ENCODE data around the gene USP3. TPM values are rescaled to one million over a fixed set of nuclear protein-coding genes. Genes with fewer than 3 reads are reported as not detected.
"Not testable (repeated sequence)": the region's sequence is repeated elsewhere in the genome, so short reads cannot be mapped to it uniquely, and the experiment has no call there.

The USP3 gene
- total RNA-seq, 2 donors from 2014 or later: 44.2 to 45.8 TPM

DNA sequence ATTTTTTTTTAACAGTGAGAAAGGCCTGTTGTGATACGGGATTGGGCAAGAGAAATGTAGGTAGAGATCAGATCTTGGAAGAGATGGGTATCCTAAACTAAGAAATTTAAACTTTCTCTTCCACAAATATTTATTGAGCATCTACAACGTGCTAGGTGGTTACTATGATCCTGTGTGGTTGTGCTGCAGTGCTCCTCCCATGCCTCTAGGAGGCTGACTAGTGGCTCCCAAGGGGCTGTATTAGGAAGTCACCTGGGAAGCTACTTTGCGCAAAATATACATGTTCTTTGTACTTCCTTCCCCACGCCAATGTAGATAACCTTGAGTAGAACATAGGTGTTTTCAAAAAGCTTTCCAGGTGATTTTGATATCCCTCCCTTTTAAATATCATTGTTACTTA, 27.2 kb downstream of the USP3 start:
- DNase-seq (ENCODE audit: low spot score): no peak
- no peak overlapping the region for H3K4me3 ChIP-seq
- no peaks in the 10 kb centered on the region for H3K9me3 ChIP-seq
- intact Hi-C loops (cut with DNase I): no loop called here
- no peak overlapping the region for H3K27ac ChIP-seq
- no peaks in the 10 kb centered on the region for H3K36me3 ChIP-seq
- no peaks in the 10 kb centered on the region for H3K4me1 ChIP-seq (replicated peaks)
- H3K27me3 ChIP-seq (replicated peaks; ENCODE audit: insufficient read depth): no peaks in the 10 kb centered on the region
- no peak for TF ChIP-seq POLR2AphosphoS5 (IDR thresholded peaks at IDR 0.05)
- no peak for TF ChIP-seq POLR2A (IDR thresholded peaks at IDR 0.05)
- TF ChIP-seq, protein P1, sequence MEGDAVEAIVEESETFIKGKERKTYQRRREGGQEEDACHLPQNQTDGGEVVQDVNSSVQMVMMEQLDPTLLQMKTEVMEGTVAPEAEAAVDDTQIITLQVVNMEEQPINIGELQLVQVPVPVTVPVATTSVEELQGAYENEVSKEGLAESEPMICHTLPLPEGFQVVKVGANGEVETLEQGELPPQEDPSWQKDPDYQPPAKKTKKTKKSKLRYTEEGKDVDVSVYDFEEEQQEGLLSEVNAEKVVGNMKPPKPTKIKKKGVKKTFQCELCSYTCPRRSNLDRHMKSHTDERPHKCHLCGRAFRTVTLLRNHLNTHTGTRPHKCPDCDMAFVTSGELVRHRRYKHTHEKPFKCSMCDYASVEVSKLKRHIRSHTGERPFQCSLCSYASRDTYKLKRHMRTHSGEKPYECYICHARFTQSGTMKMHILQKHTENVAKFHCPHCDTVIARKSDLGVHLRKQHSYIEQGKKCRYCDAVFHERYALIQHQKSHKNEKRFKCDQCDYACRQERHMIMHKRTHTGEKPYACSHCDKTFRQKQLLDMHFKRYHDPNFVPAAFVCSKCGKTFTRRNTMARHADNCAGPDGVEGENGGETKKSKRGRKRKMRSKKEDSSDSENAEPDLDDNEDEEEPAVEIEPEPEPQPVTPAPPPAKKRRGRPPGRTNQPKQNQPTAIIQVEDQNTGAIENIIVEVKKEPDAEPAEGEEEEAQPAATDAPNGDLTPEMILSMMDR (IDR thresholded peaks at IDR 0.05): no peak
- WGBS: 91% methylated on average over 4 of the region's 4 CpGs

GRCh38 chr15:63532307-63532744, 27.9 kb downstream of the USP3 start:
- no peaks in the 10 kb centered on the region for H3K4me1 ChIP-seq (replicated peaks)
- H3K36me3 ChIP-seq: no peaks in the 10 kb centered on the region
- no peaks in the 10 kb centered on the region for H3K9me3 ChIP-seq
- no peak overlapping the region for H3K4me3 ChIP-seq
- H3K27ac ChIP-seq: no peak overlapping the region
- no peak for DNase-seq (ENCODE audit: low spot score)
- no peaks in the 10 kb centered on the region for H3K27me3 ChIP-seq (replicated peaks; ENCODE audit: insufficient read depth)
- WGBS: 54% methylated on average over 5 of the region's 5 CpGs
- TF ChIP-seq POLR2A (IDR thresholded peaks at IDR 0.05) (no peak), POLR2AphosphoS5 (IDR thresholded peaks at IDR 0.05) (no peak)
- TF ChIP-seq, protein P1 (IDR thresholded peaks at IDR 0.05): no peak
- intact Hi-C loops (cut with DNase I): no loop called here

DNA sequence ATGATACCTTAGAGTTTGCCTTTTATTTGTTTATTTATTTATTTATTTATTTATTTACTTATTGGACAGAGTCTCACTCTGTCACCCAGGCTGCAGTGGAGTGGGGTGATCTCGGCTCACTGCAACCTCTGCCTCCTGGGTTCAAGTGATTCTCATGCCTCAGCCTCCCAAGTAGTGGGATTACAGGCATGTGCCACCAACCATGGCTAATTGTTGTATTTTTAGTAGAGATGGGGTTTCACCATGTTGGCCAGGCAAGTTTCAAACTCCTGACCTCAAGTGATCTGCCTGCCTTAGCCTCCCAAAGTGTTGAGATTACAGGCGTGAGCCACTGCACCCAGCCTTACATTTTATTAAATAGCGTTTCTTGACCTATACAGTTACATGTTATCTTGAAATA, 30.5 kb downstream of the USP3 start:
- 98% methylated on average over 3 of the region's 3 CpGs for WGBS
- H3K36me3 ChIP-seq; H3K4me1 ChIP-seq (replicated peaks); H3K9me3 ChIP-seq; H3K4me3 ChIP-seq; intact Hi-C loops (cut with DNase I); DNase-seq (ENCODE audit: low spot score); H3K27me3 ChIP-seq (replicated peaks; ENCODE audit: insufficient read depth); H3K27ac ChIP-seq: not testable (repeated sequence)

GRCh38 chr15:63535689-63536088, 31.3 kb downstream of the USP3 start:
- H3K36me3 ChIP-seq: no peaks in the 10 kb centered on the region
- intact Hi-C loops (cut with DNase I): no loop called here
- no peak for TF ChIP-seq POLR2AphosphoS5 (IDR thresholded peaks at IDR 0.05)
- TF ChIP-seq POLR2A (IDR thresholded peaks at IDR 0.05): no peak
- TF ChIP-seq, protein P1 (IDR thresholded peaks at IDR 0.05): no peak

GRCh38 chr15:63538876-63539275, 34.5 kb downstream of the USP3 start:
- TF ChIP-seq POLR2AphosphoS5 (IDR thresholded peaks at IDR 0.05) (no peak), POLR2A (IDR thresholded peaks at IDR 0.05) (no peak)
- TF ChIP-seq, protein P1 (IDR thresholded peaks at IDR 0.05): no peak
- WGBS: 79% methylated on average over 3 of the region's 3 CpGs
- Histone ChIP-seq H3K4me3 (no peak overlapping the region), H3K36me3 (no peaks in the 10 kb centered on the region), H3K27me3 (replicated peaks; ENCODE audit: insufficient read depth) (no peaks in the 10 kb centered on the region), H3K9me3 (no peaks in the 10 kb centered on the region), H3K4me1 (replicated peaks) (no peaks in the 10 kb centered on the region), H3K27ac (no peak overlapping the region)
- intact Hi-C loops (cut with DNase I): no loop called here
- no peak for DNase-seq (ENCODE audit: low spot score)

More at GRCh38 chr15:63535689-63536088, 31.3 kb downstream of the USP3 start:
- WGBS: 91% methylated on average over 3 of the region's 3 CpGs
- DNase-seq (ENCODE audit: low spot score): no peak
- Histone ChIP-seq H3K27me3 (replicated peaks; ENCODE audit: insufficient read depth) (no peaks in the 10 kb centered on the region), H3K27ac (no peak overlapping the region), H3K4me3 (no peak overlapping the region), H3K9me3 (no peaks in the 10 kb centered on the region), H3K4me1 (replicated peaks) (no peaks in the 10 kb centered on the region)
